HG02763 (cell line): ENCODE results near the gene CSTPP1.
"Not testable (repeated sequence)": the region's sequence is repeated elsewhere in the genome, so short reads cannot be mapped to it uniquely, and the experiment has no call there.

Experiments
- ATAC-seq: cut with Tn5 transposase; IDR thresholded peaks from one replicate; pipeline ENCODE4 v1.9.1; 2021; ENCODE audit warnings: mild to moderate bottlenecking, moderate library complexity; ENCODE audit not compliant: unreplicated experiment

The CSTPP1 gene

DNA sequence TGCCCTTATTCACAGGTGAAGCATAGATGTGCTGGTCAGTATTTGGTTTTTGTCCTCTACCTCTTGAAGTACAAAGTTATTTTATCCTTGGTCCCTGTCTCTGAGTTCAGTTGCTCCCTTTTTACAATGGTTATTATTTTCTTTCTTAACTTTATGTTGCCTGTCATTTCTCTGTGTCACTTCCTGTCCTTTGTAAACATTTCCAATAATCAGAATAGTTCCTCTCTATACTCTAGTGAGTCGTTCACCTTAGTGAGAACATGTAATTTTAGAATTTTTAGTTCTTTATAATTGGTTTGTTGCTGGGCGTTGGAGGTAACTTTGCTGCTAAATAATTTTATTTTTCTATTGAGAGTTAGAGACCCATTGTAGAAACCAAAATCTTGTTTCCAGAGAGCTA lies 16.0 kb downstream of the CSTPP1 start:
- no peak for ATAC-seq

DNA sequence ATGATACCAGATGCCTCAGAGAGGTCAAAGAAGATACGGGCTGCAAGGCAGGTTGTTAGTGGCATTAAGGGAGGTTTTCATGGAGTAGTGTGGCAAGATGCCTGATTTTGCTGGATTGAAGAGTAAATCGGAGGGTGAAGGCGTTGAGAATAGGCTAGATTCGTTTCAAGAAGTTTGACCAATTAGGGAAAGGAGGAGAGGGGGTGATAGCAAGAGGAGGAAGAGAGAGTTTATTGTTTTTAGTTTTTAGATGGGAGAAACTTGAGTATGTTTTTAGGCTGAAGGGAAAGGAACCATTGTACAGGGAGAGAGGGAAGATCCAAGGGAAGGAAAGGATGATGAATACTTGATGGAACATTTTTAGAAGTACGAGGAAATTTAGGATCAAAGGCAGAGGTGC lies 16.5 kb downstream of the CSTPP1 start:
- ATAC-seq = no peak

DNA sequence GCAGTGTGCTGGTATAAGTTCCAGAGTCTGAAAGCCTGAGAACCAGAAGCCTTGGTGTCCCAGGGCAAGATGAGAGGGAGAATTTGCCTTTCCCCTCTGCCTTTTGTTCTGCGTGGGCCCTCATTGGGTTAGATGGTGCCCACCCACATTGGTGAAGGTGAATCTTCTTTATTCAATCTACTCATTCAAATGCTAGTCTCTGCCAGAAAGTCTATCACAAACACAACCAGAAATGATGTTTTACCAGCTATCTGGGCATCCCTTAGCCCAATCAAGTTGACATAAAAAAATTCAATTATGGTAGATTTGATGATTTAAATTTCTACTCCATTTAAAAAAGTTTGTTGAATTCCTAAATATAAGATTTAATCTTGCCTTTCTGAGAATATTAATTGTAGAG lies 22.2 kb downstream of the CSTPP1 start:
- ATAC-seq = no peak

DNA sequence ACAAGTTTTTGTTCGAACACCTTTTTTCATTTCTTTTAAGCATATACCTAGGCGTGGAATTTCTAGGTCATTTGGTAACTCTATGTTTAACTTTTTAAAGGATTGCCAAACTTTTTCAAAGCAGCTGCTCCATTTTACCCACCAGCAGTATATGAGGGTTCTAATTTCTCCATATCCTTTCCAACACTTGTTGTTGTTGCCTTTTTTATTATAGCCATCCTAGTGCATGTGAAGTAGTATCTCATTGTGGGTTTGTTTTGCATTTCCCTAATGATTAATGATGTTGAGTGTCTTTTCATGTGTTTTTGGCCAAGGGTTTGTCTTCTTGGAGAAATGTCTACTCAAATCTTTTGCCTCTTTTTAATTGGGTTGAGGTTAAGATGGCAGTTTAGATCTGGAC lies 24.5 kb downstream of the CSTPP1 start:
- ATAC-seq = no peak

DNA sequence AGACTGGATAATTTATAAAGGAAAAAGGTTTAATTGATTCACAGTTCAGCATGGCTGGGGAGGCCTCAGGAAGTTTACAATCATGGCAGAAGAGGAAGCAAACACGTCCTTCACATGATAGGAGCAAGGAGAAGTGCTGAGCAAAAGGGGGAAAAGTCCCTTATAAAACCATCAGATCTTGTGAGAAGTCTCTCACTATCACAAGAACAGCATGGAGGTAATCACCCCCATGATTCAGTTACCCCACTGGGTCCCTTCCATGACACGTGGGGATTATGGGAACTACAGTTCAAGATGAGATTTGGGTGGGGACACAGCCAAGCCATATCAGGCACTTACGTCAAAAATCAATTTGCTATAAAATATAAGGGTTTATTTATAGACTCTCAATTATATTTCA lies 25.3 kb downstream of the CSTPP1 start:
- not testable (repeated sequence) for ATAC-seq

DNA sequence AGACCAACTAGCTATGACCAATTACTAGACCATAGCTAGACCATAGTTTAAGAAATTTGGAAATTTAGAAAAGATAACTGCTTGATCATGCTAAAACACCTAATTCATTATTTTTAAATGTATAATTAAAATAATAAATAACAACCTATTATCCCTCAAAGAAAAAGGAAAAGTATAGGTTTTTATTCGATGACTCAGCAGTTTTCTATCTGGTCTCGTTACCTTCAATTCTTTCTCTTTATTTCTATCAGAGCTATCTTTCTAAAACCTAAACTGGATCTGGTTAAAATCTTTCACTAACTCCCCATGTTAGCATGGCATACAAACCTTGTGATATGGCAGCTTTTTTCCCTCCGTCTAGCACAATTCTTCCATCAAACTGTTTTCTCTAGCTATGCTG lies 27.3 kb downstream of the CSTPP1 start:
- no peak for ATAC-seq

DNA sequence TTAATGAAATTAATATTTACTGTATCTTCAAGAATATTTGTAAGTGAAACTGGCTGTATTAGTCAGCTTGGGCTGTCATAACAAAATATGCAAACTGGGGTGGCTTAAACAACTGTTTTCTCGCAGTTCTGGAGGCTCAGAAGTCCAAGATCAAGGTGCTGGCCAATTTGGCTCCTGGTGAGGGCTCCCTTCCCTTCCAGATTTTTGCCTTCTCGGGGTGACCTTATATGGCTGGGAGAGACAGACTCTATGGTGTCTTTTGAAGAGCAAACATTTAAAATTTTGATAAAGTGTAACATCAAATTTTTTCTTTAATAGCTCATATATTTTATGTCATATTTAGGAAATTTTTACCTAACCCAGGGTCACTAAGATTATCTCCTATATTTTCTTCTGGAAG lies 30.2 kb downstream of the CSTPP1 start:
- ATAC-seq = no peak

DNA sequence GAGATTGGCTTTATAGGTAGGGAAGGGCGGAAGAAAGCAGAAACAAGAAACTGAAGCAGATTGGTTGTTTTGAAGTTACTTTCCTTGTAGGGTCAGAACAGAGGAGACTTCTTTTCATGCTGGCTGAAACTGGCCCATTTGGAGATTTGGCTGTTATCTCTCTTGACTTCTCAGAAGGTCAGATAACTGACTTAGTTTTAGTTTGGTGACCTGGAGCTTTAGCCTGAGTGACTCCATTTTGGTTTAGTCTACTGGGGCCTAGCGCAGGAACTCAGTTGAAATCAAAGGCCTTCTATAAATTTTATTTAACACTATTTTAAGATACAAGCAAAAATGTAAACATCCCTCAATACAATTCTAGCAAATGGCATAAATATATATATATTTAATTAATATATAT lies 31.4 kb downstream of the CSTPP1 start:
- ATAC-seq = no peak

DNA sequence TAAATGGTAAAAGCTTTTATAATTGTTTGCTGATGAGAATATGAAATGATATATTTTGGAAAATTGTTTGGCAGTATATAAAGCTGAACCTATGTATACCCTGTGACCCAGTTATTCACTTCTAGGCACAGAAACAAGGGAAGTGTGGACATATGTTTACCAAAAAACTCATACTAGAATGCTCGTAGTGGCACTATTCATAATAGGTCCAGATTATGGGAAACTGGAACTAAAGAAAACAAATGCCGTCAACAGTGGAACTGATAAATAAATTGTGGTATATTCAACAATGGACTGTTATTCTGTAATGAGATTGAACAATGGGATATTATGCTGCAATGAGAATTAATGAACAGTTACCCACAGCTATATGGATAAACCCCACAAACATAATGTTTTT lies 32.8 kb downstream of the CSTPP1 start:
- no peak for ATAC-seq

DNA sequence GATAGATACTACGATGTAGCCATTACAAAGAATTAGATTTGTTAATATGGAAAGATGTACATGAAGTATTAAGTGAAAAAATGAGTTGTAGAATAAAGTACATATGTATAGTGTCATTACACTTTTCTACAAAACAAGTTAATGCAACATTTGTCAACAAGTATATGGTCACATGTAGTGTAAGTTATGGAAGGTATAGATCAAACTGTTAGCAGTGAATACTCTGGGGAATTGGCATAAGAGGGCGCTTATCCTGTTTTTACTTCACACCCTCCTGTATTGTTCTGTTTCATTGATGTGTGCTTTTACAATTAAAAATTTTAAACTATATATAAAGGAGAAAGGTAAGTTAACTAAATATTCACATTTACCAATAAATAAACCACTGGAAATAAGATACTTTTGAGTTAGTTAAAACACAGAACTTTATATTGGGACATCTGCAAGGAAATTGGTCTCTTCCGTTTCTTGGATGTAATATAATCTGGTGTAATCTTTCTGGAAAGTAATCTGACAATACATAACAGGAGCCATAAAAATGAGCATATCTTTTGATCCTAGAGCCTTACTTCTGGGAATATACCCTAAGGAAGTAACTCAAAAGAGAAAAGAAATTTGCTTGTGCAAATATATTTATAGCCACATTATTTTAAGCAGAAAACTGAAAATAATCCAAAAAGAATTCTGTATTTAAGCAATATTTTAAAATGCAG lies 34.5 kb downstream of the CSTPP1 start:
- no peak for ATAC-seq

DNA sequence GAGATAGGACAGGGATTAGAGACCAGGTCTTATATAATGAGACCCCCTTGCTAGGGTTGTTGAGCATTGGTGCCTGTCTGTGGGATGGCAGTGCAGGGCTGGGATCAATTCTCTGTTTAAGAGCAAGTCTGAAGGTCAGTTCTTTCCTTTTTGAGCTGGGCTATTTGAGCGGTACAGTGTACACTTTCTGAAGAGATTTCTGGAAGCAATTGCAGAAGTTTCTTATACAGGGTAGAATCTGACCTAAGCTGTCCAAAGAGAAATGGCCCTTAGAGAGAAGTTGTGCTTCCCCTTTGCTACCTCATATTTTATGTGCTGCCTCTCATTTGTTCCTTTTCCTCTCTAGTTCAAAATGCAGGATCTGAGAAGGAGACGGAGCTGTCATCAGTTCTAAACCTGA lies 35.8 kb downstream of the CSTPP1 start:
- ATAC-seq = no peak

DNA sequence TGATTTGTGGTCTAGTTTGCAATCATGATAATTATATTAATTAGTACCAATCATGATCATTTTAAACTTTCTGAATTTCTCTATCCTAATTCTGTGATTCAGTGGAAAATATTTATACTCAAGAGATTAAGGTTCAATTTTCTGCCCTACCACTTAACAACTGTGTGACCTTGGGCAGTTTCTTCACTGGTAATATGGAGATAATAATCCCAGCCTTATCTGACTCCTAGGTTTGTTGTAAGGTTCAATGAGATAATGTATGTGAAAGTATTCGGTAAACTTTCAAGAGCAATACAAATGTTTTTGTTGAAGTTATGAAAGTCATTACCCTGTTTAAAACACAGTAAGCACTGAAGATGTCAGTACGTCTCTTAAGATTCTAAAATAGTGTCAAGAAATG lies 36.3 kb downstream of the CSTPP1 start:
- no peak for ATAC-seq

DNA sequence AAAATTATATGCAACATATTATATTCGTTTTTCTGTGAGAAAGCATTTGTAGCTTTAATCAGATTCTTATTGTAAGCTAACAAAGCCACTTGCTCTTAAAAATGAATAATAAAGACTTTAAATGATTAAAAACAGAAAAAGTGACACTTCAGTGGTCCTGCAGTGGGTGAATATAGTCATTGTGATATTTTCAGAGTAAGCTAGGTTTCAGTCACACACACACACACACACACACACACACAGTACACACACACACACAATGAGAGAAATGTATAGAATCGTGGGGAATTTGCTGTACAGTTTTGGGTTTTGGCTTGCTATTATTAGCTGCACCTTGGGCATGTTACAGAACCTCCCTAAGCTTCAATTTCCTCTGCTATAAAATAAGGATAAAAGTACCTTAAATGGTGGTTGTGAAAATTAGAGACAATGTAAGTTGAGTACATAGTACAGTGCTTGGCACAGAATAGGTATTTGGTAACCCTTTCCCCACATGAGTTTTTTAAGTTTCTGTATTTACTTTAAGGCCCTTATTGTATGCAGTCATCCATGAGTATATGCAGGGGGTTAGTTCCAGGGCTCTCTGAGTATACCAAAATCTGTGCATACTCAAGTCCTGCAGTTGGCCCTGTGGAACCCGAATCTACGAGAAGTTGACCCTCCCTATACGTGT lies 39.8 kb downstream of the CSTPP1 start:
- no peak for ATAC-seq

DNA sequence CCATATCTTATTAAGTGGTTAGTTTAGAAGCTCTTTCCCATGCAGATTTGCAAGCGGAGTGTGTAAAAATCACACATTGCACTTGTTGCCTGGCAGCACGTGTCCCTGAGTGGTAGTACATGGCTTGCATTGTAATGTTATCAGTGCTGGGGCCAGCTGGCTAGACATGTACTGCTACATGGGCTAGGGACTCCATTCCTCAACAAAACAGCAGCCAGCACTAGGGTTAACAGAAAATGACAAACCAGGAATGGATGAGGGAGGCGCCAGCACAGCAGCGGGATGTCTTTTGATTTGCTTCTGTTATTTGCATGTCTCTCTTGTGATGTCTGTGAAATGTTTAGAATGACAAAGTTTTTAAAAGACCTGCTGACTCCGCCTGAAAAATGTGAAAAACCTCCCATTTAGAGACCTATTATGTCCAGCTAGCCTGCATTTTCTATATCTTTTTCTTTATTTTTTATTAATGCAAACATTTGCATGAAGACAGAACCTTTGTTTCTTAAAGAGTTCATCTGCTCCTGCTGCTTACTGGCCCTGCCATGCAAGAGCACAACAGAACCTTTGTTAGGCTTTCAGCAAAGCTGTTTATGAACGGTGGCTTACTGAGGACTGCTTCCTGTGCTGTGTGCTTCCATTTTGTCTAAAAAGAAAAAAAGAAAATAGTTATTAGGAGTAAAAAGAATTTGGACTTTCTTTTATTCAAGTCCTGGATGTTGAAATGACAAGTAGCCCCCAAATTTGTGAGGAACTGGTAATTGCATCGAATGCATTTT lies 40.7 kb downstream of the CSTPP1 start:
- ATAC-seq = no peak

DNA sequence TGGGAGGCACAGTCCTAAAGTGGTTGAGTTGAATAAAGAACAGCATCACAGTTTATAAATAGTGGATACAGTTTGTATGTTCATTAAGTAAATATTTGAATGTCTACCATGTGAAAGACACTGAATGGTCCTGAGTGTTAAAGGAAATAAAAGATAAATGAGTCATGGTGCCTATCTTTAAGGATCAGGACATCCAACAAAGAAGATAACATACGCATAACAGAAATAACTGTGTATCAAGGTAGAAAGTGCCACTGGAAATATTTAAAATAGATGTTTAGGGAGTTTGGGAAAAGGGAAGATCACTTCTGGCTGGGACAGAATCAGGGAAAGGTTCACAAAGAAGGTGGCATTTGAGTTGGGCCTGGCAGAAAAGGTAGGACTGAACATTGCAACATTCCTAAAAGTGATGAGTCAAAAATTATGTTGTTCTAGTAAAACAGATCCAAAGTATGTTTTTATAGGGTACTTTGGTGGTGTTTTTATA lies 41.5 kb downstream of the CSTPP1 start:
- no peak for ATAC-seq

DNA sequence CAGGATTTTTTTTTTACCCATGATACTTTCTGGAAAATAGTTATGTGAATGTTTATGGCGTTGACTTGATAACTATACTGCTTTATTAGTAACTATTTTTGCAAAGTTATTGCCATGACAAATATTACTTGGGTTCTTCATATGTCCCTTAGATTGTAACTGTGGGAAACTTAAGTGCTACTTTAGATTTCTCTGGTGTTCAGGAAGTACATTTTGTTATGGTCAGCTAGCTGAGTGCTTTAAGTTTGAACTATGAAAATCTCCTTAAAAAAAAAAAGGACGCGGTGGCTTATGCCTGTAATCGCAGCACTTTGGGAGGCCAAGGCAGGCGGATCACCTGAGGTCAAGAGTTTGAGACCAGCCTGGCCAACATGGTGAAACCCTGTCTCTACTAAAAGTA lies 42.8 kb downstream of the CSTPP1 start:
- no peak for ATAC-seq

DNA sequence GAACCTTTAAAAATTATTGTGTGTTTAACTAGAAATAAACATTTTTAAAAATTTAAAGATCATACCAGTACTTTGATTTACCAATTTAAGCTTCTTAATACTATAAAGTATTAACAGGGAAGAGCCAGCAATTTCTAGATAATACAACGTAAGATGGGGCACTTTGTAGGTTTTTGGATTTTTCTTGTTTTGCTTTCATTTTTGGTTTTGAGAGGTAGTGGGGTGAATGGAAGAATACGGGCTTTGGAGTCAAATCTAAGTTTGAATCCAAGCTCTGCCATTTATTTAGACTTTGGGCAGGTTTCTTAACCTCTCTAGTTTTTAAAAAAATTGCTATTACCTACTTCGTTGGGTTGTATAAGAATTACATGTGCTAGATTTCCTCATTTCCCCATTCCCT lies 44.9 kb downstream of the CSTPP1 start:
- no peak for ATAC-seq

DNA sequence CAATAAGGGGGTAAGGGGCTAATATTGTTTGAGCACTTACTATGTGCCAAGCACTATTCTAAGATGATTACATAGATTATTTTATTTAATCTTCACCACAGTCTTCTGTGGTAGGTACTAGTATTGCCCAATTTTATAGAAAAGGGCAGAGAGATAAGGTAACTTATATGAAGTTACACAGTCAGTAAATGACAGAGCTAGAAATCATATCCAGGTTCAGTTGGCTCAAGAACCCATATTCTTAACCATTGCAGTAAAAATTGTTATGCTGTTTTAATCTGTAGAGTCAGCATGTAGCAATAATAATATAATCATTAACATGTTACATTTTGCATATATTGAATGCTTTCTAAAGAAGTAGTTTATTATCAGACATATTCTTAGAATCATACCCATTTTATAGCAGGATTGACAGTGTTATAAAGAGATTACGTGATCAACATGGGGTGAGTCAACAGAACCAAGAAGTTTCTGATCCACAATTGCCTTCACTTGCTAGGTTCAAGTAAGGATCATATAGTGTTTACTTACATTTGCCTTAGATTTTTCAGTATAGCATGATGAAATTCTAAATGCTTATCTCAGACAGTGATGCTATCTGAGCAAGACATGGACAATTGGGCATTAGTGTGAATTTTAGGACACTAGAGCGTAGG lies 46.4 kb downstream of the CSTPP1 start:
- no peak for ATAC-seq

DNA sequence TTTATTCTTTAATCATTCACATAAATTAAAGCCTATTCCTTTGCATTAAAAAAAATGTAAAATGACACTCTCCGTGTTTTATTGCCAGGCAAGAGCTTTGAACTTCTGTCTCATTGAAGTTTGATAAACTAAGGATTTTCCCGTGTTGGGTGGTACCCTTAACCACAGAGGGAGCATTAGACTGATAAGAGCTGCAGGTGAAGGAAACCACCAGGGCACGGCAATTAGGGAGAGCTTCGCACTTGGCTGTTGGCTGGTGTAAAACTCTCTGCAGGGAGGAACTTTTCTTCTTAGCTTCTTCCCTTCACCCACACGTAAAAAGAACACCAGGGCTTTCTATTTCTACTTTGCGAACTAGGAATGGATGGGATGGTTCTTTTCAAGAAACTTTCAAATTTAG lies 47.0 kb downstream of the CSTPP1 start:
- no peak for ATAC-seq

DNA sequence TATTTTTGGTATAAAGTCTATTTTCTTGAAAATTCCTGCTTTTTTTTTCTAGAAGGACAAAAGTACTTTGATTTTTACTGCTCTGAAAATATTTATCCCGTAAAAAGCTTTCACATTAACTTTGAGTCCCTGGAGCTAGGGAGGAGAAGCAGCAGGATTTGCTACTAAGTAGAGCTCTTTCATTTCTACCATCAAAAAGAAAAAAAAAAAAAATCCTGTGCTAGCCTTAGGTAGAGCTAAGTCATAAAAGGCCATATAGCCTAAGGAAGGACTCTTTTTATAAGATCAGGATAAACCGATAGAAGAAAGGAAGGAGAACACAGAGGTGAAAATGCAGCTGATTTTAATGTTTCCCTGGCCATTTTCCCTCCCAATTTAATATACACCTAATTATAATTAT lies 48.0 kb downstream of the CSTPP1 start:
- ATAC-seq = no peak

DNA sequence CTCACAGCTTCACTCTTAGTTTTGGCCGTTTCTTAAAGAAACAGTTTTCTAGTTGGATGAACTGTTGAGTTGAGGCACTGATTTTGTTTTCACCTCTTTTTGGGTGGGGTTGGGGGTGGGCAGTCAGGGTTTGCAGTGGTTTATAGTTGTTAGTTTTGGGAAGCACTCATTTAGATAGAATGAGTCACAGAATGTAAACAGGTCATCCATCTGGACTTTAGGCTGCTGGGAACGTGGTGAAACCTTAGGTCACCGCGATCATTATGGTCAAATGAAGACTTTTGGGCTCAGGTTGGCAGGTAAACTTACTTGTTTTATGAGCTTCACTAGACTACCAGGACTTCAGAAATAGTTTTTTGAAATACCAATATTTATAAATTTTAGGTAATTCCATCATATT lies 48.4 kb downstream of the CSTPP1 start:
- no peak for ATAC-seq
